Ascending aorta (tissue), 2 donors: ENCODE data around the gene KCNQ1. TPM values are rescaled to one million over a fixed set of nuclear protein-coding genes. Genes with fewer than 3 reads are reported as not detected.

Experiments used
- DNase-seq, 2 donors: peaks; one replicate each; pipeline ENCODE4 v3.0.0-alpha.2; 2019; ENCODE audit warnings: low spot score in 2 of 2
- H3K27ac ChIP-seq, 2 donors: fragments of 200-600 bp; sonication (generic); one replicate each; pipeline ENCODE4 v1.5.1; 2016 to 2017; ENCODE audit warnings: mild to moderate bottlenecking in 1 of 2
- H3K27me3 ChIP-seq: fragments of 200-600 bp; sonication (generic); one replicate; pipeline ENCODE4 v1.5.1; 2017
- H3K36me3 ChIP-seq, 2 donors: fragments of 200-600 bp; sonication (generic); one replicate each; pipeline ENCODE4 v1.5.1; 2016
- H3K4me1 ChIP-seq, 2 donors: fragments of 200-600 bp; sonication (generic); one replicate each; pipeline ENCODE4 v1.5.1; 2016 to 2017; ENCODE audit warnings: mild to moderate bottlenecking in 1 of 2
- H3K4me3 ChIP-seq, 2 donors: fragments of 200-600 bp; sonication (generic); one replicate each; pipeline ENCODE4 v1.5.1; 2016 to 2017; ENCODE audit warnings: mild to moderate bottlenecking in 1 of 2
- H3K9me3 ChIP-seq, 2 donors: fragments of 200-600 bp; sonication (generic); one replicate each; pipeline ENCODE4 v1.5.1; 2016
- intact Hi-C: fragments of 100-400 bp; cut with DNase I; formaldehyde crosslinking; loops from one replicate; pipeline ENCODE4 v1.15.1; 2023
- total RNA-seq: library from RNA; depleted of rRNA; stranded (reverse); fragments of >200 nt; gene quantifications from one replicate; pipeline ENCODE4 v1.1.0, GENCODE V29; 2016
- TF ChIP-seq, protein P1 (sequence below), 3 experiments: fragments of 200-600 bp in 2 of 3; fragments of 450-650 bp in 1 of 3; sonication (generic) in 2 of 3; IDR thresholded peaks; one replicate each; pipeline ENCODE4 v1.5.1; 2016 to 2019; ENCODE audit warnings: antibody characterized with exemption in 3 of 3, mild to moderate bottlenecking in 1 of 3, moderate library complexity in 1 of 3

KCNQ1 gene
- total RNA-seq, 1 donor from 2014 or later = 2.3 TPM

DNA sequence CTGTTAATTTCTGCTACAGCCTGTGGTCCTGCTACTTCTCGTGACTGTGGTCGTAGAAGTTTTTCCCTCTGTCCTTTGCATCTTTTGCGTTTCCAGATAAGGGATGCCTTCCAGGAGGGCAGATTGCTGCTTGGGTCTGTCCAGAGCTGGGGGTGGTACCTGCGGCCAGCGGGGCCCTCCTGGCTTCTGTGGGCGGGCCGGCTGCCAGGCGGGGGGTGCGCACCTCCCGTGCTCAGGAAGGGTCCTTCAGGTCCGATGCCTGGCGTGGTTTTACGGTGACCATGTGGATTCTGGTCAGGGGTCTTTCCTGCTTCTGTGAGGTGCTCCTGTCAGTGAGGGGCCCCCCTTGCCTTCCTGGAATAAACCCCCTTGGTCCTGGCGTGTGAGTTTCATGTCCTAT is 84.8 kb downstream of the KCNQ1 start:
- intact Hi-C loops = loop anchor here (2.0 to 5.0 kb wide), 3 partner anchors 222 to 333 kb away; no protein-coding TSS in a partner anchor
- H3K27ac ChIP-seq = no peak overlapping the region
- no peaks in the 10 kb centered on the region for H3K27me3 ChIP-seq
- no peaks in the 10 kb centered on the region for H3K36me3 ChIP-seq
- TF ChIP-seq, protein P1, sequence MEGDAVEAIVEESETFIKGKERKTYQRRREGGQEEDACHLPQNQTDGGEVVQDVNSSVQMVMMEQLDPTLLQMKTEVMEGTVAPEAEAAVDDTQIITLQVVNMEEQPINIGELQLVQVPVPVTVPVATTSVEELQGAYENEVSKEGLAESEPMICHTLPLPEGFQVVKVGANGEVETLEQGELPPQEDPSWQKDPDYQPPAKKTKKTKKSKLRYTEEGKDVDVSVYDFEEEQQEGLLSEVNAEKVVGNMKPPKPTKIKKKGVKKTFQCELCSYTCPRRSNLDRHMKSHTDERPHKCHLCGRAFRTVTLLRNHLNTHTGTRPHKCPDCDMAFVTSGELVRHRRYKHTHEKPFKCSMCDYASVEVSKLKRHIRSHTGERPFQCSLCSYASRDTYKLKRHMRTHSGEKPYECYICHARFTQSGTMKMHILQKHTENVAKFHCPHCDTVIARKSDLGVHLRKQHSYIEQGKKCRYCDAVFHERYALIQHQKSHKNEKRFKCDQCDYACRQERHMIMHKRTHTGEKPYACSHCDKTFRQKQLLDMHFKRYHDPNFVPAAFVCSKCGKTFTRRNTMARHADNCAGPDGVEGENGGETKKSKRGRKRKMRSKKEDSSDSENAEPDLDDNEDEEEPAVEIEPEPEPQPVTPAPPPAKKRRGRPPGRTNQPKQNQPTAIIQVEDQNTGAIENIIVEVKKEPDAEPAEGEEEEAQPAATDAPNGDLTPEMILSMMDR (IDR thresholded peaks at IDR 0.05) = no peak
- H3K4me1 ChIP-seq = peaks cover 0 to 3% of the 10 kb centered on the region in 2 donors
- H3K9me3 ChIP-seq = no peaks in the 10 kb centered on the region
- H3K4me3 ChIP-seq = no peak overlapping the region
- DNase-seq = peak in 1 of 2 donors; percentile 38

DNA sequence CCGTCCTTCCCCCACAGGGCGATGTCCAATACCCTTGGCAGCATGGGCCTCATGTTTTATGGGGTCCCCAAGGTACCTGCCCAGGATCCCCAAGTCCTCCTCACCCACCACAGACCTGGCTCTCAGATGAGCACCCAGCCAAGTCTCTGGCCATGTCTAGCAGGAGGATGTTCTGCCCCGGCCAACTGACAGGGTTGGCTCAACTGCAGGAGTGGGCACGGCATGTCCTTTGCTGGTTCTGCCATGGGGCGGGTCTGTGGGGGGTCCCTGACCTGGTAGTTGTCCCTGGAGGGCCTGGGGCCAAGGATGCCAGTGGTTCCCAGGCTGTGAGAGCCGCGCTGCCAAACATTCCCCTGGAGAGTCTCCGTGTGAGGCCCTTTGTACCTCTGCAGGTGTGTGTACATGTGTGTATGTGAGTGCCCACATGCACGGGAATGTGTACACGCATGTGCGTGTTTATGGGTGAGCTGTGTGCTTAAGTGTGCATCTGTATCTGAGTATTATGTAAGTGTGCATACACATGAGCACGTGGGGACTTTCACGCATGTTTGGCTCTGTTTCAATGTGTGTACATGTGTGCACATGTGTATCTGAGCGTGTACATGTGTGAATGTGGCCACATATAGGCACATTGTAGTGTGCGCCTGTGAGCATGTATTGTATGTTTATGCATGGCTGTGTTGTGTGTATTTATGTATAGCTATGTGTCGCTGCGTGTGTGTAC is 85.5 kb downstream of the KCNQ1 start:
- peak in 1 of 2 donors; percentile 56 for DNase-seq
- peaks cover 0 to 3% of the 10 kb centered on the region in 2 donors for H3K4me1 ChIP-seq
- no peaks in the 10 kb centered on the region for H3K9me3 ChIP-seq
- H3K36me3 ChIP-seq = no peaks in the 10 kb centered on the region
- H3K27me3 ChIP-seq = no peaks in the 10 kb centered on the region
- H3K4me3 ChIP-seq = no peak overlapping the region
- H3K27ac ChIP-seq = no peak overlapping the region
- intact Hi-C loops = loop anchor here (2.0 to 5.0 kb wide), 3 partner anchors 223 to 333 kb away; no protein-coding TSS in a partner anchor
- TF ChIP-seq, protein P1 (IDR thresholded peaks at IDR 0.05) = no peak

DNA sequence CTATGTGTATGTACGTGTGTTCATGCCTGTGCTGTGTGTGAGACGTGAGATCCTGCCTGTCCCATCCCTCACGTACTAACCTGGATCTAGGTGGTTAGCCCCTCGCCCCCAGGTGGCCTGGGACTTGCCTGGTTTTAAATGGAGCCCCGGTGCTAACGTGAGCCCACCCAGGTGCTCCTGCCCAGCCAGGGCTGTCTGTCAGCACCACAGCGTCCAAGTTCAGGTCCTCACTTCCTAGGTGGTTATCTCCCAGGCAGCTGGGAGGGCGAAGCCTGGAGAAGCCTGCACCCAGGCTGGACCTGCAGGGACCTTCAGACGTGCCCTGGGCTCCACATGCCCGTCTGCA is 86.0 kb downstream of the KCNQ1 start:
- Histone ChIP-seq H3K27me3 (no peaks in the 10 kb centered on the region), H3K36me3 (no peaks in the 10 kb centered on the region), H3K9me3 (no peaks in the 10 kb centered on the region), H3K4me1 (peaks cover 0 to 3% of the 10 kb centered on the region in 2 donors), H3K27ac (no peak overlapping the region), H3K4me3 (no peak overlapping the region)
- TF ChIP-seq, protein P1 (IDR thresholded peaks at IDR 0.05) = no peak
- peak in 1 of 2 donors; percentile 57 for DNase-seq
- intact Hi-C loops = loop anchor here (2.0 to 5.0 kb wide), 3 partner anchors 224 to 334 kb away; no protein-coding TSS in a partner anchor

DNA sequence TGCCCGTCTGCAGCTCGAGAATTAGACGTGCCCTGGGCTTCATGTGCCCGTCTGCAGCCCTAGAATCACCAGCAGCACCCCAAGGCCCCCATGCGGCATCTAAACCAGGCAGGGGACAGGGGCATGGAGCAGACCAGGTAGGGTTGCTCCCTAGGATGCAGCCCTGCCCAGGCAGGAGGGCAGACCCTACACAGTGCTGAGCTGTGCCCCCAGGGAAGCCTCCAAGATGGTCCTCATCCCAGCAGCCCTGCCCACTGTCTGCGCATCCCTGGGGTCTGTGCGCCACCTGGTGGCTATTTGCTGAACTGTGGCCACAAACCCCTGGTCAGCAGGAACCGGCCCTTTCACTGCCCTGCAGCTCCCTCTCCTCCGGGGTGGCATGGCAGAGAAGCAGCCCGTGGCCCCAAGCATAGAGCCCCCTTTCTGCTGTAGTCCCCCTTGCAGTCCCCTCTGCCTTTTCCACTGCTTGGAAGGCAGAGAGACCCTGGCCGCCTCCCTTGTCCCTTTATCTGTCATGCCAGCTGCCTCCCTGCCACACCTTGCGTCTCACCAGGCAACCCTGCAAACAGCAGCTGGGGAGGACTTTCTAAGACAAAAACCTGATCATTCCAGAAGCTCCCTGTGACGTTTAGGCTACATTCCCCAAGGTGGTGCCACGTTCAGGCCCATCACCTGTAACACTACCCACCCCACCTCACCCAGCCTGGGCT is 86.6 kb downstream of the KCNQ1 start:
- intact Hi-C loops = loop anchor here (2.0 to 5.0 kb wide), 3 partner anchors 224 to 335 kb away; no protein-coding TSS in a partner anchor
- Histone ChIP-seq H3K4me1 (peaks cover 0 to 3% of the 10 kb centered on the region in 2 donors), H3K27me3 (no peaks in the 10 kb centered on the region), H3K27ac (no peak overlapping the region), H3K4me3 (no peak overlapping the region), H3K36me3 (no peaks in the 10 kb centered on the region), H3K9me3 (no peaks in the 10 kb centered on the region)
- TF ChIP-seq, protein P1 (IDR thresholded peaks at IDR 0.05) = peak; percentile 89 to 93 (median 92)
- peak in 1 of 2 donors; percentile 52 for DNase-seq

DNA sequence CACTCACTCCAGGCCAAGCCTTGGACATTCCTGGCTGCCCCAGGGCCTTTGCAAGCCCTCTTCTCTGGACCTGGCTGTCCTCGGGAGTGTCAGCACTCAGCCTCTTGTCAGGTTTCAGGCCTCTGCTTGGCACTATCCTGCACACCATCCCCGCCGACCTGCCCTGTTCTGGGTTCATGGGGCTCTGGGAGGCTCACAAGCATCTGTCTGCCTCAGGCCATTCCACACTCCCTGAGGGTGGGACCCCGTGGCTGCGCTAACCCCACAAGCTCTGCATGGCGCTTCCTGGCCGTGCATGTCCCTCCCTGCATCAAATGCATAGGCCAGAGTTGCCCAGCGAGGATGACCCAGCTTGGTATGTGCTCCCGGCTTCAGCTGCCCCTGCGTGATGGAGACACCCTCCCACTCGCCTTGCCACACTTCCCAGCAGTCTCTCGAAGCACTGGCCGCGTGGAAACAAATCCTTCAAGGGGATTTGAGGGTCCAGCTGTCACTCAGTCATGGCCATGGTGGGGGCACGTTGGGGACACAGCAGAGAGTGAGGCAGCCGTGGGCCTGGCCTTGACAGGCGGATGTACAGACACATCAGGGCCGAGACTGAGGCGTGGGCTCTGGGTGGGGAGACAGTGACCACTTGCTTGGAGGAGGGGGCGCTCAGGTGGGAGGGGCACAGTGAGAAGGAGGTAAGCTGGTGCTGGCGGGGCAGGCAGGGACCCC is 87.3 kb downstream of the KCNQ1 start:
- H3K4me3 ChIP-seq = no peak overlapping the region
- peaks cover 0 to 3% of the 10 kb centered on the region in 2 donors for H3K4me1 ChIP-seq
- intact Hi-C loops = loop anchor here (1.0 to 5.0 kb wide), 5 partner anchors 225 to 360 kb away; no protein-coding TSS in a partner anchor
- no peaks in the 10 kb centered on the region for H3K27me3 ChIP-seq
- no peaks in the 10 kb centered on the region for H3K36me3 ChIP-seq
- peak in 1 of 2 donors; percentile 61 for DNase-seq
- TF ChIP-seq, protein P1 (IDR thresholded peaks at IDR 0.05) = no peak
- H3K9me3 ChIP-seq = no peaks in the 10 kb centered on the region
- no peak overlapping the region for H3K27ac ChIP-seq
